ENCODE results near the gene CDH4.
"Not testable (repeated sequence)": the region's sequence is repeated elsewhere in the genome, so short reads cannot be mapped to it uniquely, and the experiment has no call there.

CDH4 gene

DNA sequence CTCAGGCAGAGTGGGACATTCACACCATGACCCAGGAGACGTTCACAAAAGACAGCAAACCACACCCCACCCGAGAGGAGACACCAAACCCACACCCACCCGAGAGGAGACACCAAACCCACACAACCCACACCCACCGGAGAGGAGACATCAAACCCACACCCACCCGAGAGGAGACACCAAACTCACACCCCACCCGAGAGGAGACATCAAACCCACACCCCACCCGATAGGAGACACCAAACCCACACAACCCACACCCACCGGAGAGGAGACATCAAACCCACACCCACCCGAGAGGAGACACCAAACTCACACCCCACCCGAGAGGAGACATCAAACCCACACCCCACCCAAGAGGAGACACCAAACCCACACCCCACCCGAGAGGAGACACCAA is 729.6 kb downstream of the CDH4 start:
- DNase-seq (ENCODE audit: low spot score), result not testable (repeated sequence)

GRCh38 chr20:61982191-61982950 is 730.3 kb downstream of the CDH4 start:
- DNase-seq (ENCODE audit: low spot score), result no peak

- DNase-seq (ENCODE audit: low spot score), result no peak
These were observed 730.9 kb downstream of the CDH4 start for GRCh38 chr20:61982951-61983315.

- no peak for DNase-seq (ENCODE audit: low spot score)
These were observed 731.9 kb downstream of the CDH4 start for GRCh38 chr20:61983965-61984364.

DNA sequence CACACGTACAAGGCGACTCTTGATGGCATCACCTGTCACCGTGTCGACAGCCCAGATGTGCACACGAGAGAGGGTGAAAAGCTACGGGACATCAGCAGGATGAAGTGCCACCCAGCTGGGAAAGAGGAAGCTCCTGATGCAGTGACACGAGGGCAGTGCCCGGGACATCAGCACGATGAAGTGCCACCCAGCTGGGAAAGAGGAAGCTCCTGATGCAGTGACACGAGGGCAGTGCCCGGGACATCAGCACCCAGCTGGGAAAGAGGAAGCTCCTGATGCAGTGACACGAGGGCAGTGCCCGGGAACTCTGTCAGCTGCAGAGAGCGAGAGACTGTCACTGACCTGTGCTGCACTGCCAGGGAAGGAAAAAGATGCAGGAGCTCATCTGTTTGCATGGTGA is 732.4 kb downstream of the CDH4 start:
- not testable (repeated sequence) for DNase-seq (ENCODE audit: low spot score)

DNA sequence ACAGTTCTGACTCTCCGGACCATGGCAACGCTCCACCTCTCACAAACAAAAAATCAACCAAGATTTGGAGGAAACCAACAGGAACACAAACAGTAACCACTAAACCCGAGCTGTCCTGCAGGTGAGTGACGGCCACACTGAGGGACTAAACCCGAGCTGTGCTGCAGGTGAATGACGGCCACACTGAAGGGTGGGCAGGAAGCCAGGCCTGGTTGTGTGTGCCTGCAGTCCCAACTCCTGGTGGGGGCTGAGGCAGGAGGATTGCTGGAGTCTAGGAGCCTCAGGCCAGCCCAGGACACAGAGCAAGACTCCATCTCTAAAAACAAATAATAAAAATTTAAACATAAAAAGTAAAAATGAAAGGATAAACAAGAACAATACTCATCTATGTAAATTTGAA is 733.0 kb downstream of the CDH4 start:
- no peak for DNase-seq (ENCODE audit: low spot score)

DNA sequence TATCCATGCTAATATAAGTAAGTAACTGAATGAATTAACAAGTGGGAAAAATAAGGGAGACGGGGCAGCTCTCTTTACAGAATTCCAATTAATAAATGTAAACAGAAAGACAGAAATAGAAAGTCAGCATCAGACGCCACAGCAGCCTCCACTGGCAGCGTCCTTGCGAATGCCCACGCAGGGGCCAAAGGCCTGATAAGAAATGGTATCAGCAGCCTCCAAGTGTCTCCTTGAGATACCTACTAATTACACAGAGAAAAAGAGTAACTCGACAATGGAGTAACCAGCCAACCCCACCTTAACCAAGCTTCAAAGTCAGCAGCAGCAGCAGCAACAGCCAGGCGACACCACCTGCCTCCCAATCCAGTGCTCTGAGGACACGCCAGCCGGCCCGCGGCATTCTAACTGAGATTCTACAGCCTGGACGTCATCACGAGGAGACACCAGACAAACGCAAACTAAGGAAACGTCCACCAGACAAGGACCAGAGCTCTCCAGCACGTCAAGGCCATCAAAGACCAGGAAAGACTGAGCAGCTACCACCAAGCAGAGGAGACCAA is 734.8 kb downstream of the CDH4 start:
- no peak for DNase-seq (ENCODE audit: low spot score)

- no peak for DNase-seq (ENCODE audit: low spot score)
These were observed 736.6 kb downstream of the CDH4 start for GRCh38 chr20:61988665-61989064.

DNA sequence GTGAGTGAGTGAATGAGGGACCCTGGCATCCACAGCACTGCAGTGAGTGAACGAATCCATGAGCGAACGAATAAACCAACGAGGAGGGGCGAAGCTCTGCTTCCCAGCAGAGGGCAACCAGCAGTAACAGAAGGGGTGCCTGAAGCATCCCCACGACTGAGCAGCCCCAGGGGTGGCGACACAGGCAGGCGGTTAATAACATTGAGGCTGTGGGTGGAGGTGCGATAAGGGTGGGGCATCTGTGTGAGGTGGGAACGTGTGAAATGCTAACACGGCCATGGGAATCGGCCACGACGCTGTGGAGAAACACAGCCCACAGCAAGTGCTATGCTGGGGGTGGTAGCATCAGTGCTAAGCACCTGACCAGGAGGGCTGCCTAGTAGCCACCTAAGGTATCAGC is 737.7 kb downstream of the CDH4 start:
- no peak for DNase-seq (ENCODE audit: low spot score)
